ENCODE data around the gene SH3PXD2A. TPM values are rescaled to one million over a fixed set of nuclear protein-coding genes. Genes with fewer than 3 reads are reported as not detected.

Gene SH3PXD2A
- total RNA-seq, 1 donor from 2014 or later = 2.3 TPM

GRCh38 chr10:103874730-103875129 lies 19.4 kb upstream of the SH3PXD2A start:
- H2AFZ ChIP-seq (replicated peaks) = no peak overlapping the region
- no peak overlapping the region for H3K9ac ChIP-seq
- no peaks in the 10 kb centered on the region for H4K20me1 ChIP-seq (ENCODE audit: low read depth)
- H3K27ac Mint-ChIP-seq = no peak overlapping the region
- no peak overlapping the region for H3K4me2 ChIP-seq
- H3K9me3 Mint-ChIP-seq = no peaks in the 10 kb centered on the region
- no peak overlapping the region for H3K4me3 Mint-ChIP-seq
- H3K36me3 Mint-ChIP-seq = peaks cover 7% of the 10 kb centered on the region
- H3K27me3 Mint-ChIP-seq (ENCODE audit: insufficient read depth, low read depth) = no peaks in the 10 kb centered on the region
- no peaks in the 10 kb centered on the region for H3K79me2 ChIP-seq (ENCODE audit: low read depth)
- H3K27ac ChIP-seq = no peak overlapping the region
- H3K36me3 ChIP-seq = no peaks in the 10 kb centered on the region
- H3F3A ChIP-seq (ENCODE audit: low read depth) = no peaks in the 10 kb centered on the region
- H3K9me3 ChIP-seq (ENCODE audit: low read depth) = no peaks in the 10 kb centered on the region
- peaks cover 10% of the 10 kb centered on the region for H3K4me1 ChIP-seq
- DNase-seq (ENCODE audit: low spot score) = no peak
- no peak overlapping the region for H3K4me3 ChIP-seq
- H3K4me1 Mint-ChIP-seq = peaks cover 22% of the 10 kb centered on the region
- no peaks in the 10 kb centered on the region for H3K27me3 ChIP-seq
- TF ChIP-seq CTCF (IDR thresholded peaks at IDR 0.05) = no peak

- no peaks in the 10 kb centered on the region for H3K27me3 ChIP-seq
- H3K36me3 Mint-ChIP-seq = peaks cover 3% of the 10 kb centered on the region
- H3F3A ChIP-seq (ENCODE audit: low read depth) = no peaks in the 10 kb centered on the region
- no peaks in the 10 kb centered on the region for H3K27me3 Mint-ChIP-seq (ENCODE audit: insufficient read depth, low read depth)
- H3K79me2 ChIP-seq (ENCODE audit: low read depth) = no peaks in the 10 kb centered on the region
- peaks cover 22% of the 10 kb centered on the region for H3K4me1 Mint-ChIP-seq
- no peak overlapping the region for H3K27ac ChIP-seq
- H3K4me2 ChIP-seq = no peak overlapping the region
- no peak overlapping the region for H3K4me3 Mint-ChIP-seq
- no peak for DNase-seq (ENCODE audit: low spot score)
- no peaks in the 10 kb centered on the region for H3K36me3 ChIP-seq
- no peak overlapping the region for H3K27ac Mint-ChIP-seq
- H3K4me3 ChIP-seq = no peak overlapping the region
- H2AFZ ChIP-seq (replicated peaks) = no peak overlapping the region
- TF ChIP-seq EZH2 (IDR thresholded peaks at IDR 0.05) (no peak), EZH2phosphoT487 (IDR thresholded peaks at IDR 0.05) (no peak), CTCF (IDR thresholded peaks at IDR 0.05) (no peak)
- H3K4me1 ChIP-seq = peaks cover 10% of the 10 kb centered on the region
- H3K9me3 ChIP-seq (ENCODE audit: low read depth) = no peaks in the 10 kb centered on the region
- H3K9me3 Mint-ChIP-seq = no peaks in the 10 kb centered on the region
- H4K20me1 ChIP-seq (ENCODE audit: low read depth) = no peaks in the 10 kb centered on the region
- H3K9ac ChIP-seq = no peak overlapping the region
Observed at GRCh38 chr10:103872137-103872931, 17.0 kb upstream of the SH3PXD2A start.

- no peak overlapping the region for H3K9ac ChIP-seq
- Mint-ChIP-seq H3K27me3 (ENCODE audit: insufficient read depth, low read depth) (no peaks in the 10 kb centered on the region), H3K27ac (no peak overlapping the region), H3K4me3 (no peak overlapping the region), H3K4me1 (peaks cover 27% of the 10 kb centered on the region), H3K36me3 (peaks cover 3% of the 10 kb centered on the region), H3K9me3 (peaks cover under 1% of the 10 kb centered on the region)
- H3K27ac ChIP-seq = no peak overlapping the region
- H3K9me3 ChIP-seq (ENCODE audit: low read depth) = no peaks in the 10 kb centered on the region
- H2AFZ ChIP-seq (replicated peaks) = no peak overlapping the region
- no peaks in the 10 kb centered on the region for H3K27me3 ChIP-seq
- TF ChIP-seq CTCF (IDR thresholded peaks at IDR 0.05) = no peak
- no peak for TF ChIP-seq EZH2 (IDR thresholded peaks at IDR 0.05)
- no peak for TF ChIP-seq EZH2phosphoT487 (IDR thresholded peaks at IDR 0.05)
- no peak overlapping the region for H3K4me3 ChIP-seq
- H3K79me2 ChIP-seq (ENCODE audit: low read depth) = no peaks in the 10 kb centered on the region
- no peaks in the 10 kb centered on the region for H4K20me1 ChIP-seq (ENCODE audit: low read depth)
- H3F3A ChIP-seq (ENCODE audit: low read depth) = no peaks in the 10 kb centered on the region
- no peak overlapping the region for H3K4me2 ChIP-seq
- H3K36me3 ChIP-seq = no peaks in the 10 kb centered on the region
- DNase-seq (ENCODE audit: low spot score) = no peak
- peaks cover 10% of the 10 kb centered on the region for H3K4me1 ChIP-seq
Observed at GRCh38 chr10:103871006-103871405, 15.6 kb upstream of the SH3PXD2A start.

Measured in neural progenitor cell (in vitro differentiated cells).